K562 (cell line): ENCODE results near the gene CASKIN2. TPM values are rescaled to one million over a fixed set of nuclear protein-coding genes. Genes with fewer than 3 reads are reported as not detected.

ENCODE experiments used
- CCNT2 ChIP-seq: IDR thresholded peaks from 2 replicates; pipeline ENCODE4 v1.6.1; 2011; ENCODE audit warnings: borderline replicate concordance, low read depth, mild to moderate bottlenecking, moderate library complexity, mixed read lengths, low read length; ENCODE audit not compliant: insufficient read length; ENCODE audit errors: extremely low read depth
- ELF2 ChIP-seq: fragments of 250-450 bp; sonication (Bioruptor Pico); IDR thresholded peaks from 2 replicates; pipeline ENCODE4 v1.5.0; 2021; ENCODE audit warnings: mild to moderate bottlenecking
- ESRRB ChIP-seq: fragments of 250-450 bp; sonication (Bioruptor Pico); IDR thresholded peaks from 2 replicates; pipeline ENCODE4 v1.5.0; 2020; ENCODE audit warnings: mild to moderate bottlenecking, moderate library complexity, borderline replicate concordance
- LARP7 ChIP-seq: fragments of 450-650 bp; IDR thresholded peaks from 2 replicates; pipeline ENCODE4 v1.6.1; 2016
- NR2F6 ChIP-seq: fragments of 450-650 bp; formaldehyde crosslinking; IDR thresholded peaks from 2 replicates; pipeline ENCODE4 v1.4.0; 2020; ENCODE audit warnings: mild to moderate bottlenecking
- POLR3G ChIP-seq: IDR thresholded peaks from 2 replicates; pipeline ENCODE4 v1.6.1; 2011; ENCODE audit not compliant: insufficient read length, insufficient replicate concordance; ENCODE audit errors: extremely low read depth
- RBM34 ChIP-seq: fragments of 200-400 bp; formaldehyde crosslinking; IDR thresholded peaks from 2 replicates; pipeline ENCODE4 v1.6.1; 2018; ENCODE audit warnings: low read length, borderline replicate concordance; ENCODE audit not compliant: insufficient read depth
- SAP30 ChIP-seq: fragments of 200-600 bp; sonication (generic); IDR thresholded peaks from 2 replicates; pipeline ENCODE4 v1.6.1; 2012; ENCODE audit warnings: borderline replicate concordance, low read depth, mild to moderate bottlenecking, moderate library complexity, low read length, control low read depth, inconsistent platforms; ENCODE audit not compliant: insufficient read depth, poor library complexity, severe bottlenecking
- SNIP1 ChIP-seq: fragments of 450-650 bp; IDR thresholded peaks from 2 replicates; pipeline ENCODE4 v1.7.1; 2017; ENCODE audit warnings: low read depth, mild to moderate bottlenecking
- TRIM24 ChIP-seq, 2 experiments: fragments of 450-650 bp; IDR thresholded peaks; 2 replicates each; pipeline ENCODE4 v1.6.1; 2016
- polyA plus RNA-seq, 8 experiments: library from polyadenylated mRNA; depleted of rRNA in 4 of 8; stranded (reverse) in 5 of 8; unstranded in 3 of 8; fragments of >200 nt; fragmentation: Nextera tagmentation in 2 of 8; fragmentation: Illumina TruSeq in 1 of 8; extraction: Ambion mirVana in 2 of 8; extraction: Trizol in 1 of 8; gene quantifications; 2 replicates each; pipeline versions ENCODE4 v1.2.1 to v1.2.3, GENCODE V29; 2011 to 2014; ENCODE audit warnings: inconsistent platforms in 1 of 8, missing spikeins in 1 of 8
- total RNA-seq, 7 experiments: library from RNA; depleted of rRNA in 6 of 7; stranded (reverse); fragments of >200 nt in 6 of 7; fragmentation: Illumina TruSeq in 2 of 7; extraction: Trizol in 2 of 7; gene quantifications; 2 replicates each; pipeline versions ENCODE4 v1.2.1 to v1.2.3, GENCODE V29; 2011 to 2021; ENCODE audit warnings: low replicate concordance in 1 of 7
- TF ChIP-seq, protein P1 (sequence below): fragments of 250-450 bp; sonication (Bioruptor Pico); IDR thresholded peaks from 2 replicates; pipeline ENCODE4 v1.4.0; 2020; ENCODE audit warnings: mild to moderate bottlenecking, moderate library complexity
- TF ChIP-seq, protein P2 (sequence below): sonication (generic); formaldehyde crosslinking; IDR thresholded peaks from 2 replicates; pipeline ENCODE4 v1.5.0; 2020; ENCODE audit warnings: missing genetic modification reagents
- TF ChIP-seq, protein P3 (sequence below): fragments of 250-450 bp; sonication (Bioruptor Pico); IDR thresholded peaks from 2 replicates; pipeline ENCODE4 v1.4.0; 2020
- TF ChIP-seq, protein P4 (sequence below): fragments of 250-450 bp; sonication (Bioruptor Pico); IDR thresholded peaks from 2 replicates; pipeline ENCODE4 v1.8.0; 2022; ENCODE audit warnings: moderate library complexity, mild to moderate bottlenecking, inconsistent platforms

CASKIN2 gene
- total and polyA plus RNA-seq, 9 of the 15 experiments (the other 6 are each of a cell fraction or from before 2014, with no cell fraction given), result 0.01 to 12.2 (median 2.1) TPM

DNA sequence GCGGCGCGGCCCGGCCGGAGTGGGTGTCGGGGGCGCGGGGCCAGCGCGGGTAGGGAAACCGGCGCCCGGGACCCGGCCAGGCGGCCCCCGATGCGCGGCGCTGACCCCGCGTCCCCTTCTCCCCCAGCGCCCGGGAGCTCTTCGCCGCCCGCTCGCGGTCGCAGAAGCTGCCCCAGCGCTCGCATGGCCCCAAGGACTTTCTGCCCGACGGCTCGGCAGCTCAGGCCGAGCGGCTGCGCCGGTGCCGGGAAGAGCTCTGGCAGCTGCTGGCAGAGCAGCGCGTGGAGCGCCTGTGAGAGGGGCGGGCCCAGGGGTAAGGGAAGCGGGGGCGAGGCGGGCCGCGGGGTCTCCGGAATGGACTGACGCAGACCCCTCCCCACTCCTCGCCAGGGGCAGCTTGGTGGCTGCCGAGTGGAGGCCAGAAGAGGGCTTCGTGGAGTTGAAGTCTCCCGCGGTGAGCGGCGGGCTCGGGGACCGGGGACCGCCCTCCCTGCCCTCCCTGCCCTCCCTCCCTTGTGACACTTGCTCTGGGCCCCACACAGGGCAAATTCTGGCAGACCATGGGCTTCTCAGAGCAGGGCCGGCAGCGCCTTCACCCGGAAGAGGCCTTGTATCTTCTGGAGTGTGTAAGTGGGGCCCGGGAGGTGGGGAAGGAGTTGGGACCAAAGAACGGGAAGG lies 1.4 kb upstream of the CASKIN2 start (continued):
- TF ChIP-seq, protein P1, sequence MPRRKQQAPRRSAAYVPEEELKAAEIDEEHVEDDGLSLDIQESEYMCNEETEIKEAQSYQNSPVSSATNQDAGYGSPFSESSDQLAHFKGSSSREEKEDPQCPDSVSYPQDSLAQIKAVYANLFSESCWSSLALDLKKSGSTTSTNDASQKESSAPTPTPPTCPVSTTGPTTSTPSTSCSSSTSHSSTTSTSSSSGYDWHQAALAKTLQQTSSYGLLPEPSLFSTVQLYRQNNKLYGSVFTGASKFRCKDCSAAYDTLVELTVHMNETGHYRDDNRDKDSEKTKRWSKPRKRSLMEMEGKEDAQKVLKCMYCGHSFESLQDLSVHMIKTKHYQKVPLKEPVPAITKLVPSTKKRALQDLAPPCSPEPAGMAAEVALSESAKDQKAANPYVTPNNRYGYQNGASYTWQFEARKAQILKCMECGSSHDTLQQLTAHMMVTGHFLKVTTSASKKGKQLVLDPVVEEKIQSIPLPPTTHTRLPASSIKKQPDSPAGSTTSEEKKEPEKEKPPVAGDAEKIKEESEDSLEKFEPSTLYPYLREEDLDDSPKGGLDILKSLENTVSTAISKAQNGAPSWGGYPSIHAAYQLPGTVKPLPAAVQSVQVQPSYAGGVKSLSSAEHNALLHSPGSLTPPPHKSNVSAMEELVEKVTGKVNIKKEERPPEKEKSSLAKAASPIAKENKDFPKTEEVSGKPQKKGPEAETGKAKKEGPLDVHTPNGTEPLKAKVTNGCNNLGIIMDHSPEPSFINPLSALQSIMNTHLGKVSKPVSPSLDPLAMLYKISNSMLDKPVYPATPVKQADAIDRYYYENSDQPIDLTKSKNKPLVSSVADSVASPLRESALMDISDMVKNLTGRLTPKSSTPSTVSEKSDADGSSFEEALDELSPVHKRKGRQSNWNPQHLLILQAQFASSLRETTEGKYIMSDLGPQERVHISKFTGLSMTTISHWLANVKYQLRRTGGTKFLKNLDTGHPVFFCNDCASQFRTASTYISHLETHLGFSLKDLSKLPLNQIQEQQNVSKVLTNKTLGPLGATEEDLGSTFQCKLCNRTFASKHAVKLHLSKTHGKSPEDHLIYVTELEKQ (CRISPR knock-in tag), result no peak
- TF ChIP-seq, protein P2, sequence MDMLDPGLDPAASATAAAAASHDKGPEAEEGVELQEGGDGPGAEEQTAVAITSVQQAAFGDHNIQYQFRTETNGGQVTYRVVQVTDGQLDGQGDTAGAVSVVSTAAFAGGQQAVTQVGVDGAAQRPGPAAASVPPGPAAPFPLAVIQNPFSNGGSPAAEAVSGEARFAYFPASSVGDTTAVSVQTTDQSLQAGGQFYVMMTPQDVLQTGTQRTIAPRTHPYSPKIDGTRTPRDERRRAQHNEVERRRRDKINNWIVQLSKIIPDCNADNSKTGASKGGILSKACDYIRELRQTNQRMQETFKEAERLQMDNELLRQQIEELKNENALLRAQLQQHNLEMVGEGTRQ (CRISPR knock-in tag), result no peak
- TF ChIP-seq SNIP1 (no peak), SAP30 (peak; percentile 55), CCNT2 (peak; percentile 7), LARP7 (no peak), RBM34 (no peak), NR2F6 (CRISPR knock-in tag) (no peak), POLR3G (no peak), TRIM24 (IDR thresholded peaks at IDR 0.05) (no peak), ELF2 (CRISPR knock-in tag) (no peak), ESRRB (CRISPR knock-in tag) (no peak)
- TF ChIP-seq, protein P3, sequence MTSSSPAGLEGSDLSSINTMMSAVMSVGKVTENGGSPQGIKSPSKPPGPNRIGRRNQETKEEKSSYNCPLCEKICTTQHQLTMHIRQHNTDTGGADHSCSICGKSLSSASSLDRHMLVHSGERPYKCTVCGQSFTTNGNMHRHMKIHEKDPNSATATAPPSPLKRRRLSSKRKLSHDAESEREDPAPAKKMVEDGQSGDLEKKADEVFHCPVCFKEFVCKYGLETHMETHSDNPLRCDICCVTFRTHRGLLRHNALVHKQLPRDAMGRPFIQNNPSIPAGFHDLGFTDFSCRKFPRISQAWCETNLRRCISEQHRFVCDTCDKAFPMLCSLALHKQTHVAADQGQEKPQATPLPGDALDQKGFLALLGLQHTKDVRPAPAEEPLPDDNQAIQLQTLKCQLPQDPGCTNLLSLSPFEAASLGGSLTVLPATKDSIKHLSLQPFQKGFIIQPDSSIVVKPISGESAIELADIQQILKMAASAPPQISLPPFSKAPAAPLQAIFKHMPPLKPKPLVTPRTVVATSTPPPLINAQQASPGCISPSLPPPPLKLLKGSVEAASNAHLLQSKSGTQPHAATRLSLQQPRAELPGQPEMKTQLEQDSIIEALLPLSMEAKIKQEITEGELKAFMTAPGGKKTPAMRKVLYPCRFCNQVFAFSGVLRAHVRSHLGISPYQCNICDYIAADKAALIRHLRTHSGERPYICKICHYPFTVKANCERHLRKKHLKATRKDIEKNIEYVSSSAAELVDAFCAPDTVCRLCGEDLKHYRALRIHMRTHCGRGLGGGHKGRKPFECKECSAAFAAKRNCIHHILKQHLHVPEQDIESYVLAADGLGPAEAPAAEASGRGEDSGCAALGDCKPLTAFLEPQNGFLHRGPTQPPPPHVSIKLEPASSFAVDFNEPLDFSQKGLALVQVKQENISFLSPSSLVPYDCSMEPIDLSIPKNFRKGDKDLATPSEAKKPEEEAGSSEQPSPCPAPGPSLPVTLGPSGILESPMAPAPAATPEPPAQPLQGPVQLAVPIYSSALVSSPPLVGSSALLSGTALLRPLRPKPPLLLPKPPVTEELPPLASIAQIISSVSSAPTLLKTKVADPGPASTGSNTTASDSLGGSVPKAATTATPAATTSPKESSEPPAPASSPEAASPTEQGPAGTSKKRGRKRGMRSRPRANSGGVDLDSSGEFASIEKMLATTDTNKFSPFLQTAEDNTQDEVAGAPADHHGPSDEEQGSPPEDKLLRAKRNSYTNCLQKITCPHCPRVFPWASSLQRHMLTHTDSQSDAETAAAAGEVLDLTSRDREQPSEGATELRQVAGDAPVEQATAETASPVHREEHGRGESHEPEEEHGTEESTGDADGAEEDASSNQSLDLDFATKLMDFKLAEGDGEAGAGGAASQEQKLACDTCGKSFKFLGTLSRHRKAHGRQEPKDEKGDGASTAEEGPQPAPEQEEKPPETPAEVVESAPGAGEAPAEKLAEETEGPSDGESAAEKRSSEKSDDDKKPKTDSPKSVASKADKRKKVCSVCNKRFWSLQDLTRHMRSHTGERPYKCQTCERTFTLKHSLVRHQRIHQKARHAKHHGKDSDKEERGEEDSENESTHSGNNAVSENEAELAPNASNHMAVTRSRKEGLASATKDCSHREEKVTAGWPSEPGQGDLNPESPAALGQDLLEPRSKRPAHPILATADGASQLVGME, result no peak
- TF ChIP-seq, protein P4, sequence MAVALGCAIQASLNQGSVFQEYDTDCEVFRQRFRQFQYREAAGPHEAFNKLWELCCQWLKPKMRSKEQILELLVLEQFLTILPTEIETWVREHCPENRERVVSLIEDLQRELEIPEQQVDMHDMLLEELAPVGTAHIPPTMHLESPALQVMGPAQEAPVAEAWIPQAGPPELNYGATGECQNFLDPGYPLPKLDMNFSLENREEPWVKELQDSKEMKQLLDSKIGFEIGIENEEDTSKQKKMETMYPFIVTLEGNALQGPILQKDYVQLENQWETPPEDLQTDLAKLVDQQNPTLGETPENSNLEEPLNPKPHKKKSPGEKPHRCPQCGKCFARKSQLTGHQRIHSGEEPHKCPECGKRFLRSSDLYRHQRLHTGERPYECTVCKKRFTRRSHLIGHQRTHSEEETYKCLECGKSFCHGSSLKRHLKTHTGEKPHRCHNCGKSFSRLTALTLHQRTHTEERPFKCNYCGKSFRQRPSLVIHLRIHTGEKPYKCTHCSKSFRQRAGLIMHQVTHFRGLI (CRISPR knock-in tag), result no peak
